Ascending aorta (tissue), 2 donors: ENCODE results near the gene GPR153. TPM values are rescaled to one million over a fixed set of nuclear protein-coding genes. Genes with fewer than 3 reads are reported as not detected.

ENCODE experiments used
- DNase-seq, 2 donors: peaks; one replicate each; pipeline ENCODE4 v3.0.0-alpha.2; 2019; ENCODE audit warnings: low spot score in 2 of 2
- H3K27ac ChIP-seq, 2 donors: fragments of 200-600 bp; sonication (generic); one replicate each; pipeline ENCODE4 v1.5.1; 2016 to 2017; ENCODE audit warnings: mild to moderate bottlenecking in 1 of 2
- H3K27me3 ChIP-seq: fragments of 200-600 bp; sonication (generic); one replicate; pipeline ENCODE4 v1.5.1; 2017
- H3K36me3 ChIP-seq, 2 donors: fragments of 200-600 bp; sonication (generic); one replicate each; pipeline ENCODE4 v1.5.1; 2016
- H3K4me1 ChIP-seq, 2 donors: fragments of 200-600 bp; sonication (generic); one replicate each; pipeline ENCODE4 v1.5.1; 2016 to 2017; ENCODE audit warnings: mild to moderate bottlenecking in 1 of 2
- H3K4me3 ChIP-seq, 2 donors: fragments of 200-600 bp; sonication (generic); one replicate each; pipeline ENCODE4 v1.5.1; 2016 to 2017; ENCODE audit warnings: mild to moderate bottlenecking in 1 of 2
- H3K9me3 ChIP-seq, 2 donors: fragments of 200-600 bp; sonication (generic); one replicate each; pipeline ENCODE4 v1.5.1; 2016
- CTCF ChIP-seq, 3 experiments: fragments of 200-600 bp in 2 of 3; fragments of 450-650 bp in 1 of 3; sonication (generic) in 2 of 3; IDR thresholded peaks; one replicate each; pipeline ENCODE4 v1.5.1; 2016 to 2019; ENCODE audit warnings: antibody characterized with exemption in 3 of 3, mild to moderate bottlenecking in 1 of 3, moderate library complexity in 1 of 3
- intact Hi-C: fragments of 100-400 bp; cut with DNase I; formaldehyde crosslinking; loops from one replicate; pipeline ENCODE4 v1.15.1; 2023
- total RNA-seq: library from RNA; depleted of rRNA; stranded (reverse); fragments of >200 nt; gene quantifications from one replicate; pipeline ENCODE4 v1.1.0, GENCODE V29; 2016

Gene GPR153
- total RNA-seq, 1 donor from 2014 or later = 24.3 TPM

GRCh38 chr1:6249739-6250689 is 10.9 kb downstream of the GPR153 start:
- TF ChIP-seq CTCF (IDR thresholded peaks at IDR 0.05) = no peak
- DNase-seq = peak in 1 of 2 donors; percentile 58
- no peak overlapping the region for H3K27ac ChIP-seq
- H3K27me3 ChIP-seq = peaks cover 18% of the 10 kb centered on the region
- intact Hi-C loops = loop anchor here (5.0 kb wide), 2 partner anchors 112 to 198 kb away; no protein-coding TSS in a partner anchor
- no peaks in the 10 kb centered on the region for H3K9me3 ChIP-seq
- no peaks in the 10 kb centered on the region for H3K36me3 ChIP-seq
- peaks cover 0 to 4% of the 10 kb centered on the region in 2 donors for H3K4me1 ChIP-seq
- H3K4me3 ChIP-seq = no peak overlapping the region

GRCh38 chr1:6248932-6249738 is 11.8 kb downstream of the GPR153 start:
- no peaks in the 10 kb centered on the region for H3K36me3 ChIP-seq
- intact Hi-C loops = loop anchor here (5.0 kb wide), 2 partner anchors 113 to 197 kb away; no protein-coding TSS in a partner anchor
- no peaks in the 10 kb centered on the region for H3K9me3 ChIP-seq
- DNase-seq = no peak
- H3K4me1 ChIP-seq = peaks cover 0 to 4% of the 10 kb centered on the region in 2 donors
- peaks cover 23% of the 10 kb centered on the region for H3K27me3 ChIP-seq
- no peak for TF ChIP-seq CTCF (IDR thresholded peaks at IDR 0.05)
- H3K27ac ChIP-seq = no peak overlapping the region
- H3K4me3 ChIP-seq = peak overlapping the region; percentile 4 to 10

- Histone ChIP-seq H3K4me3 (no peak overlapping the region), H3K27ac (no peak overlapping the region), H3K36me3 (no peaks in the 10 kb centered on the region), H3K9me3 (no peaks in the 10 kb centered on the region), H3K4me1 (peaks cover 0 to 4% of the 10 kb centered on the region in 2 donors), H3K27me3 (peaks cover 32% of the 10 kb centered on the region)
- no peak for DNase-seq
- no peak for TF ChIP-seq CTCF (IDR thresholded peaks at IDR 0.05)
- intact Hi-C loops = loop anchor here (5.0 kb wide), 2 partner anchors 114 to 196 kb away; no protein-coding TSS in a partner anchor
These were observed 12.6 kb downstream of the GPR153 start for GRCh38 chr1:6248161-6248776.

- H3K9me3 ChIP-seq = no peaks in the 10 kb centered on the region
- no peak for DNase-seq
- H3K36me3 ChIP-seq = no peaks in the 10 kb centered on the region
- H3K27ac ChIP-seq = no peak overlapping the region
- no peak overlapping the region for H3K4me3 ChIP-seq
- H3K27me3 ChIP-seq = peaks cover 36% of the 10 kb centered on the region
- intact Hi-C loops = loop anchor here (5.0 kb wide), 2 partner anchors 115 to 195 kb away; no protein-coding TSS in a partner anchor
- no peak for TF ChIP-seq CTCF (IDR thresholded peaks at IDR 0.05)
- H3K4me1 ChIP-seq = peaks cover 0 to 4% of the 10 kb centered on the region in 2 donors
These were observed 13.2 kb downstream of the GPR153 start for GRCh38 chr1:6247651-6248050.
